ENCODE data around the gene UBN1. TPM values are rescaled to one million over a fixed set of nuclear protein-coding genes. Genes with fewer than 3 reads are reported as not detected.

Gene UBN1
- total RNA-seq, 3 donors from 2014 or later: 41.3 to 42.7 (median 41.6) TPM

- Histone ChIP-seq H3K4me1 (ENCODE audit: low read depth) (peaks cover 3% of the 10 kb centered on the region), H3K4me3 (no peak overlapping the region), H3K36me3 (ENCODE audit: low read depth) (no peaks in the 10 kb centered on the region), H3K9me3 (peaks cover 14% of the 10 kb centered on the region)
- intact Hi-C loops (cut with DNase I, micrococcal nuclease): no loop called here
- DNase-seq: no peak
- ATAC-seq: no peak
- no peak for TF ChIP-seq CTCF (IDR thresholded peaks at IDR 0.05)
Measured at GRCh38 chr16:4931381-4931780, 84.1 kb downstream of the UBN1 start.

Other genes with a start within 250 kb of the UBN1 start
- 10 to 100 TPM; 21.3 to 38.8 (median 22.5) TPM for gene UBALD1, start 232.6 kb upstream of the UBN1 start, total RNA-seq
- 10 to 100 TPM; 72.3 to 80.2 (median 77.0) TPM for gene MGRN1, start 222.7 kb upstream of the UBN1 start, total RNA-seq
- 10 to 100 TPM; 28.3 to 47.8 (median 40.4) TPM for gene NUDT16L1, start 153.9 kb upstream of the UBN1 start, total RNA-seq
- 10 to 100 TPM; 18.2 to 32.3 (median 21.3) TPM for gene ANKS3, start 113.2 kb upstream of the UBN1 start, total RNA-seq
- gene DNAAF8, start 112.9 kb upstream of the UBN1 start, total RNA-seq: 1 to 10 TPM in 1 of 3 donors, under 1 TPM in 2; 0.22 to 1.8 (median 0.98) TPM
- 10 to 100 TPM; 11.0 to 22.9 (median 18.8) TPM for gene ZNF500, start 80.3 kb upstream of the UBN1 start, total RNA-seq
- gene SEPTIN12, start 59.1 kb upstream of the UBN1 start, total RNA-seq: 1 to 10 TPM in 1 of 3 donors, not detected in 2; 1.1 TPM
- gene SMIM22, start 52.1 kb upstream of the UBN1 start, total RNA-seq: 100 to 1,000 TPM; 208 to 573 (median 395) TPM
- gene ROGDI, start 44.8 kb upstream of the UBN1 start, total RNA-seq: 10 to 100 TPM; 18.5 to 40.6 (median 31.7) TPM
- 100 to 1,000 TPM; 110 to 123 (median 111) TPM for gene GLYR1, start 193 bp upstream of the UBN1 start, total RNA-seq
- 10 to 100 TPM; 10.8 to 22.1 (median 13.9) TPM for gene PPL, start 89.7 kb downstream of the UBN1 start, total RNA-seq
- 1 to 10 TPM; 1.3 to 1.6 (median 1.4) TPM for gene SEC14L5, start 110.8 kb downstream of the UBN1 start, total RNA-seq
- 10 to 100 TPM; 21.5 to 34.7 (median 24.9) TPM for gene NAGPA, start 186.5 kb downstream of the UBN1 start, total RNA-seq
- 1 to 10 TPM; 2.5 to 5.0 (median 3.3) TPM for gene C16orf89, start 218.5 kb downstream of the UBN1 start, total RNA-seq
- 10 to 100 TPM; 17.7 to 32.2 (median 29.0) TPM for gene ALG1, start 224.4 kb downstream of the UBN1 start, total RNA-seq